GM12878 (cell line): Measurements from ENCODE around the gene JAKMIP1. TPM values are rescaled to one million over a fixed set of nuclear protein-coding genes. Genes with fewer than 3 reads are reported as not detected.

ENCODE experiments used
- ATAC-seq: fragments of 200-7000 bp; cut with Tn5 transposase; 3 replicates; pipeline ENCODE4 v1.9.1; 2020; ENCODE audit warnings: mild to moderate bottlenecking, moderate library complexity
- BruUV-seq: library from RNA; stranded (reverse); fragments of 400-500 nt; replicated peaks from 2 replicates; lab custom pipeline; 2021; lab: Mats Ljungman, UMichigan
- CTCF ChIA-PET: fragments of 300-600 bp; sonication (Branson Sonifier 250); formaldehyde crosslinking; extraction: SDS; loops from one replicate; lab custom pipeline; 2021; ENCODE audit warnings: inconsistent platforms; lab: Yijun Ruan, JAX
- POLR2A ChIA-PET: fragments of 350-600 bp; formaldehyde crosslinking; extraction: SDS; loops from one replicate; lab custom pipeline; 2021; ENCODE audit warnings: inconsistent platforms; lab: Charles Lee
- RAD21 ChIA-PET: fragments of 300-600 bp; sonication (Branson Sonifier 250); formaldehyde crosslinking; loops from one replicate; lab custom pipeline; 2023; ENCODE audit warnings: antibody characterized with exemption; ENCODE audit not compliant: unreplicated experiment; lab: Charles Lee
- SMC1A ChIA-PET: fragments of 300-600 bp; sonication (Branson Sonifier 250); formaldehyde crosslinking; loops from one replicate; lab custom pipeline; 2023; ENCODE audit not compliant: unreplicated experiment, uncharacterized antibody; lab: Charles Lee
- DNase-seq: peaks from one replicate; pipeline ENCODE4 v3.0.0-alpha.2; 2011; ENCODE audit warnings: low read depth, low spot score
- FAIRE-seq: peaks from 3 replicates; lab custom pipeline; 2011; peaks lifted over from hg19 to GRCh38; lab: Jason Lieb, UNC
- H2AFZ ChIP-seq: 2 replicates; pipeline ENCODE4 v1.6.0; 2011; ENCODE audit warnings: low read depth, low read length, control low read depth; ENCODE audit not compliant: control insufficient read depth
- H3K27ac ChIP-seq: 2 replicates; pipeline ENCODE4 v1.5.1; 2011; ENCODE audit warnings: control low read depth; ENCODE audit not compliant: control insufficient read depth, insufficient read depth
- H3K27me3 ChIP-seq, 2 experiments: replicated peaks in 1 of 2; 2 replicates each; pipeline versions ENCODE4 v1.6.0 to v1.6.1; 2011; ENCODE audit warnings: low read length in 1 of 2; ENCODE audit not compliant: control insufficient read depth in 2 of 2, insufficient read depth in 2 of 2
- H3K36me3 ChIP-seq, 2 experiments: 2 replicates each; pipeline ENCODE4 v1.5.1; 2011; ENCODE audit warnings: low read length in 1 of 2; ENCODE audit not compliant: control insufficient read depth in 2 of 2, insufficient read depth in 2 of 2
- H3K4me1 ChIP-seq: 2 replicates; pipeline ENCODE4 v1.6.1; 2011; ENCODE audit warnings: mild to moderate bottlenecking, low read length, moderate library complexity, mixed read lengths; ENCODE audit not compliant: control insufficient read depth, insufficient read depth
- H3K4me2 ChIP-seq: 2 replicates; pipeline ENCODE4 v1.6.0; 2011; ENCODE audit warnings: control low read depth; ENCODE audit not compliant: control insufficient read depth, insufficient read depth
- H3K4me3 ChIP-seq: fragments of 200-600 bp; sonication (generic); 2 replicates; pipeline ENCODE4 v1.5.1; 2016
- H3K79me2 ChIP-seq: 2 replicates; pipeline ENCODE4 v1.6.0; 2011; ENCODE audit warnings: low read length; ENCODE audit not compliant: control insufficient read depth, insufficient read depth
- H3K9ac ChIP-seq: 2 replicates; pipeline ENCODE4 v1.8.0; 2011; ENCODE audit warnings: low read length, control low read depth, mixed read lengths; ENCODE audit not compliant: control insufficient read depth, insufficient read depth
- H3K9me3 ChIP-seq: replicated peaks from 3 replicates; pipeline ENCODE4 v1.5.1; 2011; ENCODE audit warnings: mild to moderate bottlenecking, low read length; ENCODE audit not compliant: control insufficient read depth, insufficient read depth
- H4K20me1 ChIP-seq: 2 replicates; pipeline ENCODE4 v1.6.0; 2011; ENCODE audit not compliant: control insufficient read depth, insufficient read depth
- ATF3 ChIP-seq: IDR thresholded peaks from 2 replicates; pipeline ENCODE4 v1.6.1; 2011; ENCODE audit warnings: low read depth, mild to moderate bottlenecking, low read length, moderate library complexity, borderline replicate concordance; ENCODE audit errors: extremely low read depth
- BHLHE40 ChIP-seq, 2 experiments: fragments of 450-650 bp in 1 of 2; IDR thresholded peaks; 2 replicates each; pipeline ENCODE4 v1.6.1; 2011 to 2017; ENCODE audit warnings: low read depth in 2 of 2, borderline replicate concordance in 1 of 2, improper control_type of control experiment in 1 of 2, low read length in 1 of 2, mild to moderate bottlenecking in 1 of 2
- CREM ChIP-seq: IDR thresholded peaks from 2 replicates; pipeline ENCODE4 v1.6.1; 2014; ENCODE audit warnings: antibody characterized with exemption, low read depth
- GATAD2B ChIP-seq: fragments of 450-650 bp; conservative IDR thresholded peaks from 2 replicates; pipeline ENCODE4 v1.6.1; 2017; ENCODE audit warnings: low read depth, mild to moderate bottlenecking, moderate library complexity
- IRF4 ChIP-seq: IDR thresholded peaks from 2 replicates; pipeline ENCODE4 v1.6.1; 2011; ENCODE audit warnings: low read depth, low read length
- KAT2A ChIP-seq: conservative IDR thresholded peaks from 2 replicates; pipeline ENCODE4 v1.6.1; 2011; ENCODE audit warnings: low read depth, low read length; ENCODE audit not compliant: control insufficient read depth
- NR2F1 ChIP-seq: fragments of 450-650 bp; conservative IDR thresholded peaks from 2 replicates; pipeline ENCODE4 v1.6.1; 2017; ENCODE audit warnings: mild to moderate bottlenecking
- POLR2A ChIP-seq: IDR thresholded peaks from 2 replicates; pipeline ENCODE4 v1.6.1; 2011; ENCODE audit warnings: low read depth, mild to moderate bottlenecking, low read length
- SIN3A ChIP-seq: IDR thresholded peaks from 2 replicates; pipeline ENCODE4 v1.6.1; 2012; ENCODE audit warnings: low read depth, low read length, improper control_type of control experiment
- ZBTB4 ChIP-seq: fragments of 450-650 bp; formaldehyde crosslinking; IDR thresholded peaks from 2 replicates; pipeline ENCODE4 v1.4.0; 2022; ENCODE audit warnings: mild to moderate bottlenecking, moderate library complexity
- ZNF384 ChIP-seq: IDR thresholded peaks from 2 replicates; pipeline ENCODE4 v1.6.1; 2012; ENCODE audit warnings: low read depth, mild to moderate bottlenecking, low read length, improper control_type of control experiment, borderline replicate concordance
- WGBS: methylation state at CpG from one replicate; pipeline ENCODE4 v1.1.6; 2016; ENCODE audit warnings: low lambda C conversion rate; ENCODE audit not compliant: insufficient replicate concordance, insufficient coverage; ENCODE audit errors: missing lambda C conversion rate; 5-methylcytosine and 5-hydroxymethylcytosine counted together
- in situ Hi-C: fragments of 300-500 bp; cut with MboI; formaldehyde crosslinking; loops from 9 replicates; pipeline ENCODE4 v1.14.3; 2018; ENCODE audit warnings: mixed read lengths
- intact Hi-C: fragments of 100-400 bp; cut with micrococcal nuclease; formaldehyde crosslinking; loops from one replicate; pipeline ENCODE4 v1.14.2; 2022; ENCODE audit not compliant: unreplicated experiment
- polyA plus RNA-seq, 11 experiments: library from polyadenylated mRNA; depleted of rRNA in 4 of 11; unstranded in 6 of 11; stranded (reverse) in 5 of 11; fragments of >200 nt; fragmentation: Nextera tagmentation in 4 of 11; fragmentation: Illumina TruSeq in 1 of 11; extraction: Ambion mirVana in 4 of 11; extraction: Trizol in 1 of 11; gene quantifications; 1 replicate in 1 of 11; 2 replicates in 10 of 11; pipeline versions ENCODE4 v1.2.1 to v1.2.3, GENCODE V29; 2011 to 2016; ENCODE audit warnings: inconsistent platforms in 2 of 11, missing spikeins in 2 of 11, low read depth in 1 of 11
- total RNA-seq, 4 experiments: library from RNA; depleted of rRNA in 3 of 4; stranded (reverse); fragments of >200 nt in 3 of 4; fragmentation: Illumina TruSeq in 1 of 4; extraction: Trizol in 1 of 4; gene quantifications; 2 replicates each; pipeline versions ENCODE4 v1.2.1 to v1.2.3, GENCODE V29; 2013 to 2021

JAKMIP1 gene
- total and polyA plus RNA-seq, 10 of the 15 experiments (the other 5 are each of a cell fraction or from before 2014, with no cell fraction given) = 0.52 to 16.7 (median 12.3) TPM

- no TSS peak for BruUV-seq
- Histone ChIP-seq H3K27ac (no peak overlapping the region), H3K4me1 (no peaks in the 10 kb centered on the region), H3K27me3 (no peaks in the 10 kb centered on the region), H4K20me1 (no peaks in the 10 kb centered on the region), H3K36me3 (peaks cover 4 to 14% of the 10 kb centered on the region in 2 experiments; a peak in 3 of 4 replicates), H3K4me2 (no peak overlapping the region)
- CTCF ChIA-PET = no interaction called here
- no peak for ATAC-seq
- in situ Hi-C loops = no loop called here
- 82% methylated on average over 12 of the region's 12 CpGs for WGBS
- POLR2A ChIA-PET = no interaction called here
- SMC1A ChIA-PET = no interaction called here
- TF ChIP-seq GATAD2B = no peak
- no peak for TF ChIP-seq CREM
- TF ChIP-seq KAT2A = no peak
- no peak for TF ChIP-seq NR2F1
- TF ChIP-seq BHLHE40 (IDR thresholded peaks at IDR 0.05; ENCODE audit: borderline replicate concordance in 1 of 2, low read depth in 2 of 2, low read length in 1 of 2) = no peak
- no peak for TF ChIP-seq SIN3A
- TF ChIP-seq ATF3 = no peak
- no peak for TF ChIP-seq IRF4
- no peak for TF ChIP-seq ZBTB4 (CRISPR knock-in tag)
- TF ChIP-seq ZNF384 = no peak
- no peak for TF ChIP-seq POLR2A
- TF ChIP-seq, all 136 proteins: peak for 0
- no peak overlapping the region for H2AFZ ChIP-seq
- H3K4me3 ChIP-seq = no peak overlapping the region
- H3K9ac ChIP-seq = no peak overlapping the region
- peaks cover 18% of the 10 kb centered on the region for H3K9me3 ChIP-seq
- RAD21 ChIA-PET = no interaction called here
- intact Hi-C loops = no loop called here
- FAIRE-seq (no peak), DNase-seq (no peak)
- H3K79me2 ChIP-seq = no peaks in the 10 kb centered on the region
Measured at GRCh38 chr4:6062133-6062532, 138.2 kb downstream of the JAKMIP1 start.
